Measurements from ENCODE around the gene TPSB2. TPM values are rescaled to one million over a fixed set of nuclear protein-coding genes. Genes with fewer than 3 reads are reported as not detected.

Gene TPSB2
- total RNA-seq, 4 donors from 2014 or later = 4.1 to 108 (median 29.0) TPM

- no peaks in the 10 kb centered on the region for H3K9me3 ChIP-seq
- no peak for DNase-seq
- no peaks in the 10 kb centered on the region for H3K27me3 ChIP-seq
- TF ChIP-seq POLR2A (IDR thresholded peaks at IDR 0.05) (no peak), CTCF (IDR thresholded peaks at IDR 0.05) (no peak)
- intact Hi-C loops (cut with DNase I; ENCODE audit: low total_unique reads) = no loop called here
- H3K36me3 ChIP-seq = no peaks in the 10 kb centered on the region
- H3K4me1 ChIP-seq = no peaks in the 10 kb centered on the region
- H3K27ac ChIP-seq = no peak overlapping the region
- H3K4me3 ChIP-seq = no peak overlapping the region
Measured at GRCh38 chr16:1211451-1212268, 18.3 kb downstream of the TPSB2 start.

- no peak for TF ChIP-seq CTCF (IDR thresholded peaks at IDR 0.05)
- TF ChIP-seq POLR2A (IDR thresholded peaks at IDR 0.05) = no peak
- no peak overlapping the region for H3K27ac ChIP-seq
- H3K9me3 ChIP-seq = no peaks in the 10 kb centered on the region
- DNase-seq = no peak
- H3K4me3 ChIP-seq = no peak overlapping the region
- intact Hi-C loops (cut with DNase I; ENCODE audit: low total_unique reads) = no loop called here
- H3K27me3 ChIP-seq = no peaks in the 10 kb centered on the region
- H3K36me3 ChIP-seq = no peaks in the 10 kb centered on the region
- H3K4me1 ChIP-seq = no peaks in the 10 kb centered on the region
Measured at GRCh38 chr16:1210461-1210860, 19.5 kb downstream of the TPSB2 start.

DNA sequence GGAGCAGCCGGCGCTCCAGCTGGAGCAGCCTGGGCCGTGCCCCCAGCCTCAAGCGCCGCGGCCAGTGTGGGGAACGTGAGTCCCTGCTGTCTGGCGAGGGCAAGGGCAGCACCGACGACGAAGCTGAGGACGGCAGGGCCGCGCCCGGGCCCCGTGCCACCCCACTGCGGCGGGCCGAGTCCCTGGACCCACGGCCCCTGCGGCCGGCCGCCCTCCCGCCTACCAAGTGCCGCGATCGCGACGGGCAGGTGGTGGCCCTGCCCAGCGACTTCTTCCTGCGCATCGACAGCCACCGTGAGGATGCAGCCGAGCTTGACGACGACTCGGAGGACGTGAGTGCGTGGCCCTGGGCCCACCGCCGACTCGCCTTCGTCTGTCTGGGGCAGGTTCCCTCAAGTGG, 20.9 kb downstream of the TPSB2 start:
- H3K36me3 ChIP-seq = no peaks in the 10 kb centered on the region
- intact Hi-C loops (cut with DNase I; ENCODE audit: low total_unique reads) = no loop called here
- TF ChIP-seq POLR2A (IDR thresholded peaks at IDR 0.05) = no peak
- no peak for TF ChIP-seq CTCF (IDR thresholded peaks at IDR 0.05)
- no peak overlapping the region for H3K4me3 ChIP-seq
- H3K4me1 ChIP-seq = no peaks in the 10 kb centered on the region
- no peak for DNase-seq
- H3K27ac ChIP-seq = no peak overlapping the region
- no peaks in the 10 kb centered on the region for H3K27me3 ChIP-seq
- H3K9me3 ChIP-seq = no peaks in the 10 kb centered on the region

GRCh38 chr16:1208239-1208830, 21.6 kb downstream of the TPSB2 start:
- no peak overlapping the region for H3K27ac ChIP-seq
- no peaks in the 10 kb centered on the region for H3K27me3 ChIP-seq
- no peaks in the 10 kb centered on the region for H3K9me3 ChIP-seq
- intact Hi-C loops (cut with DNase I; ENCODE audit: low total_unique reads) = no loop called here
- H3K4me1 ChIP-seq = no peaks in the 10 kb centered on the region
- TF ChIP-seq CTCF (IDR thresholded peaks at IDR 0.05) (no peak), POLR2A (IDR thresholded peaks at IDR 0.05) (no peak)
- DNase-seq = no peak
- no peak overlapping the region for H3K4me3 ChIP-seq
- no peaks in the 10 kb centered on the region for H3K36me3 ChIP-seq

DNA sequence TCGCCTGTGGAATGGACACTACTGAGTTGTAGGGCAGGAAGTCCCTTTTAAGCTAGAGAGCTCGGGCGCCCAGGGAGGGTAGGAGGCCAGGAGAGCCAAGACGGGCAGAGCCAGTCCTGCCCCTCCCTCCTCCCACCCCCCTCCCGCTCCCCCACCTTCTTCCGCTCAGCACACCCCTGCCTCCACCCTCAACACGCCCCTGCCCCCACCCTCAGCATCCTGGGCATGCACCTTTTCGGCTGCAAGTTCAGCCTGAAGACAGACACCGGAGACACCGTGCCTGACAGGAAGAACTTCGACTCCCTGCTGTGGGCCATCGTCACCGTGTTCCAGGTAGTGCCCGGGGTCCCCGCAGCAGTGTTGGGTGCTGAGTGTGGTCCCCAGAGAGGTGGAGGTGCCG, 23.2 kb downstream of the TPSB2 start:
- intact Hi-C loops (cut with DNase I; ENCODE audit: low total_unique reads) = no loop called here
- H3K27ac ChIP-seq = no peak overlapping the region
- H3K27me3 ChIP-seq = no peaks in the 10 kb centered on the region
- TF ChIP-seq CTCF (IDR thresholded peaks at IDR 0.05) (no peak), POLR2A (IDR thresholded peaks at IDR 0.05) (no peak)
- no peak for DNase-seq
- no peaks in the 10 kb centered on the region for H3K4me1 ChIP-seq
- no peaks in the 10 kb centered on the region for H3K9me3 ChIP-seq
- no peak overlapping the region for H3K4me3 ChIP-seq
- no peaks in the 10 kb centered on the region for H3K36me3 ChIP-seq
